K562 (cell line): ENCODE results near the gene CLCNKA. TPM values are rescaled to one million over a fixed set of nuclear protein-coding genes. Genes with fewer than 3 reads are reported as not detected.

Experiments
- ATAC-seq: fragments of 200-7000 bp; cut with Tn5 transposase; 3 replicates; pipeline ENCODE4 v1.9.1; 2020; ENCODE audit warnings: moderate library complexity
- BruUV-seq: library from RNA; stranded (reverse); fragments of 400-500 nt; replicated peaks from 2 replicates; lab custom pipeline; 2021; lab: Mats Ljungman, UMichigan
- CTCF ChIA-PET: fragments of 300-600 bp; formaldehyde crosslinking; extraction: SDS; loops from one replicate; lab custom pipeline; 2021; ENCODE audit warnings: low intra/inter-chr PET ratio; lab: Yijun Ruan, JAX
- POLR2A ChIA-PET: fragments of 300-600, 350-650 bp; sonication (Branson Sonifier 250); formaldehyde crosslinking; extraction: SDS; loops from one replicate; lab custom pipeline; 2021; ENCODE audit warnings: antibody characterized with exemption, inconsistent platforms; lab: Yijun Ruan, JAX
- DNase-seq, 4 experiments: peaks; one replicate each; pipeline versions ENCODE4 v3.0.0 to v3.0.0-alpha.2; 2011 to 2018; ENCODE audit warnings: low spot score in 3 of 4, mixed read lengths in 3 of 4; ENCODE audit errors: extremely low read depth in 1 of 4
- FAIRE-seq: peaks from 2 replicates; lab custom pipeline; 2011; peaks lifted over from hg19 to GRCh38; lab: Jason Lieb, UNC
- H2AFZ ChIP-seq: 2 replicates; pipeline ENCODE4 v1.6.0; 2011; ENCODE audit warnings: low read depth, low read length, control low read depth, inconsistent platforms
- H3K27ac ChIP-seq: fragments of 200-600 bp; 3 replicates; pipeline ENCODE4 v1.8.0; 2011; ENCODE audit warnings: low read depth, mild to moderate bottlenecking, control low read depth, inconsistent platforms, low read length, moderate library complexity, mixed read lengths; ENCODE audit errors: extremely low read depth
- H3K27me3 ChIP-seq, 2 experiments: fragments of 300-600 bp in 1 of 2; 2 replicates in 1 of 2; 3 replicates in 1 of 2; pipeline versions ENCODE4 v1.6.0 to v1.8.0; 2011; ENCODE audit warnings: inconsistent platforms in 2 of 2, low read length in 2 of 2, mild to moderate bottlenecking in 1 of 2, mixed read lengths in 1 of 2, moderate library complexity in 1 of 2; ENCODE audit not compliant: control insufficient read depth in 2 of 2, insufficient read depth in 2 of 2
- H3K36me3 ChIP-seq: fragments of 300-600 bp; 3 replicates; pipeline ENCODE4 v1.8.0; 2011; ENCODE audit warnings: mild to moderate bottlenecking, low read length, inconsistent platforms; ENCODE audit not compliant: control insufficient read depth, insufficient read depth
- H3K4me1 ChIP-seq, 2 experiments: fragments of 200-600 bp in 1 of 2; replicated peaks in 1 of 2; 2 replicates in 1 of 2; 3 replicates in 1 of 2; pipeline versions ENCODE4 v1.5.1 to v1.8.0; 2011; ENCODE audit warnings: inconsistent platforms in 2 of 2, low read length in 2 of 2, mild to moderate bottlenecking in 1 of 2, mixed read lengths in 1 of 2, moderate library complexity in 1 of 2; ENCODE audit not compliant: control insufficient read depth in 2 of 2, insufficient read depth in 2 of 2
- H3K4me2 ChIP-seq: 2 replicates; pipeline ENCODE4 v1.6.1; 2011; ENCODE audit warnings: low read length, control low read depth, inconsistent platforms, mixed read lengths; ENCODE audit not compliant: insufficient read depth
- H3K4me3 ChIP-seq: fragments of 200-600 bp; sonication (generic), shearing (Covaris generic); 2 replicates; pipeline ENCODE4 v1.5.1; 2016; ENCODE audit warnings: control low read depth, inconsistent platforms
- H3K79me2 ChIP-seq: fragments of 200-600 bp; 3 replicates; pipeline ENCODE4 v1.8.0; 2011; ENCODE audit warnings: low read length, inconsistent platforms; ENCODE audit not compliant: control insufficient read depth, insufficient read depth
- H3K9ac ChIP-seq, 2 experiments: 2 replicates each; pipeline versions ENCODE4 v1.6.0 to v1.6.1; 2011; ENCODE audit warnings: low read depth in 2 of 2, low read length in 2 of 2, control low read depth in 1 of 2, inconsistent platforms in 1 of 2, mild to moderate bottlenecking in 1 of 2, mixed read lengths in 1 of 2; ENCODE audit not compliant: insufficient read depth in 1 of 2
- H3K9me1 ChIP-seq: one replicate; pipeline ENCODE4 v1.6.0; 2011; ENCODE audit warnings: inconsistent platforms, mild to moderate bottlenecking, low read length, moderate library complexity; ENCODE audit not compliant: control insufficient read depth, insufficient read depth
- H3K9me3 ChIP-seq: replicated peaks from 2 replicates; pipeline ENCODE4 v1.5.1; 2011; ENCODE audit warnings: low read depth, low read length, inconsistent platforms; ENCODE audit not compliant: control insufficient read depth, insufficient read depth
- H4K20me1 ChIP-seq: replicated peaks from 2 replicates; pipeline ENCODE4 v1.6.1; 2011; ENCODE audit warnings: low read length, inconsistent platforms, mixed read lengths; ENCODE audit not compliant: control insufficient read depth, insufficient read depth
- ARID3A ChIP-seq: IDR thresholded peaks from 2 replicates; pipeline ENCODE4 v1.6.1; 2012; ENCODE audit warnings: low read depth, low read length, improper control_type of control experiment, borderline replicate concordance
- ATF7 ChIP-seq: fragments of 450-650 bp; IDR thresholded peaks from 2 replicates; pipeline ENCODE4 v1.7.1; 2014; ENCODE audit warnings: mild to moderate bottlenecking, moderate library complexity
- BCOR ChIP-seq: fragments of 450-650 bp; IDR thresholded peaks from 2 replicates; pipeline ENCODE4 v1.6.1; 2016
- ESRRA ChIP-seq: fragments of 450-650 bp; IDR thresholded peaks from 2 replicates; pipeline ENCODE4 v1.6.1; 2014; ENCODE audit warnings: low read depth, mild to moderate bottlenecking, moderate library complexity, borderline replicate concordance
- GATA2 ChIP-seq: sonication (generic); formaldehyde crosslinking; IDR thresholded peaks from 2 replicates; pipeline ENCODE4 v1.4.0; 2020; ENCODE audit warnings: mild to moderate bottlenecking, missing genetic modification reagents
- ID3 ChIP-seq, 2 experiments: fragments of 250-450 bp in 1 of 2; fragments of 450-650 bp in 1 of 2; sonication (Bioruptor Pico) in 1 of 2; IDR thresholded peaks; 2 replicates each; pipeline versions ENCODE4 v1.6.1 to v1.8.0; 2016 to 2021; ENCODE audit warnings: mild to moderate bottlenecking in 2 of 2, moderate library complexity in 2 of 2, missing compliant biosample characterization in 1 of 2, missing genetic modification characterization in 1 of 2
- RBFOX2 ChIP-seq: fragments of 200-400 bp; formaldehyde crosslinking; IDR thresholded peaks from 2 replicates; pipeline ENCODE4 v1.6.1; 2017; ENCODE audit warnings: low read depth, mild to moderate bottlenecking, low read length, moderate library complexity
- RBM39 ChIP-seq: fragments of 200-400 bp; formaldehyde crosslinking; optimal IDR thresholded peaks from 2 replicates; pipeline ENCODE3; 2018; ENCODE audit warnings: low read depth, low read length
- SMARCA4 ChIP-seq: fragments of 450-650 bp; IDR thresholded peaks from 2 replicates; pipeline ENCODE4 v1.6.1; 2016
- SMARCC2 ChIP-seq: fragments of 450-650 bp; IDR thresholded peaks from 2 replicates; pipeline ENCODE4 v1.6.1; 2017; ENCODE audit warnings: antibody characterized with exemption, moderate library complexity, mild to moderate bottlenecking, low read depth
- SRF ChIP-seq, 2 experiments: fragments of 250-450, 450-650 bp in 1 of 2; sonication (Bioruptor Pico) in 1 of 2; sonication (generic) in 1 of 2; formaldehyde crosslinking; IDR thresholded peaks; 2 replicates each; pipeline versions ENCODE4 v1.5.0 to v1.5.1; 2020 to 2022; ENCODE audit warnings: mild to moderate bottlenecking in 1 of 2, missing genetic modification reagents in 1 of 2
- STAT5A ChIP-seq: IDR thresholded peaks from 2 replicates; pipeline ENCODE4 v1.6.1; 2012; ENCODE audit warnings: low read length, inconsistent platforms, borderline replicate concordance
- TAL1 ChIP-seq: fragments of 450-650 bp; IDR thresholded peaks from 2 replicates; pipeline ENCODE4 v1.6.1; 2016; ENCODE audit warnings: mild to moderate bottlenecking
- TRIM24 ChIP-seq, 2 experiments: fragments of 450-650 bp; IDR thresholded peaks; 2 replicates each; pipeline ENCODE4 v1.6.1; 2016
- XRCC3 ChIP-seq: fragments of 450-650 bp; IDR thresholded peaks from 2 replicates; pipeline ENCODE4 v1.6.1; 2017; ENCODE audit warnings: mild to moderate bottlenecking, moderate library complexity
- ZNF311 ChIP-seq: fragments of 250-450 bp; sonication (Bioruptor Pico); IDR thresholded peaks from 2 replicates; pipeline ENCODE4 v1.4.0; 2020; ENCODE audit warnings: mild to moderate bottlenecking, moderate library complexity
- ZNF766 ChIP-seq: fragments of 200-800 bp; sonication (Bioruptor generic); conservative IDR thresholded peaks from 2 replicates; pipeline ENCODE4 v1.6.1; 2016; ENCODE audit warnings: missing genetic modification characterization, missing compliant biosample characterization
- WGBS: fragments of 100-300 bp; shearing (Covaris generic); methylation state at CpG from one replicate; pipeline ENCODE4 v1.1.6; 2016; ENCODE audit warnings: low coverage, mixed read lengths; ENCODE audit not compliant: insufficient coverage; ENCODE audit errors: missing lambda C conversion rate; 5-methylcytosine and 5-hydroxymethylcytosine counted together
- in situ Hi-C: fragments of 300-500 bp; cut with MboI; formaldehyde crosslinking; loops from 4 replicates; pipeline ENCODE4 v1.15.0; 2018; ENCODE audit warnings: inconsistent platforms, mixed read lengths
- intact Hi-C: fragments of 100-400 bp; cut with micrococcal nuclease; formaldehyde crosslinking; loops from 2 replicates; pipeline ENCODE4 v1.14.2; 2022
- polyA plus RNA-seq, 8 experiments: library from polyadenylated mRNA; depleted of rRNA in 4 of 8; stranded (reverse) in 5 of 8; unstranded in 3 of 8; fragments of >200 nt; fragmentation: Nextera tagmentation in 2 of 8; fragmentation: Illumina TruSeq in 1 of 8; extraction: Ambion mirVana in 2 of 8; extraction: Trizol in 1 of 8; gene quantifications; 2 replicates each; pipeline versions ENCODE4 v1.2.1 to v1.2.3, GENCODE V29; 2011 to 2014; ENCODE audit warnings: inconsistent platforms in 1 of 8, missing spikeins in 1 of 8
- total RNA-seq, 7 experiments: library from RNA; depleted of rRNA in 6 of 7; stranded (reverse); fragments of >200 nt in 6 of 7; fragmentation: Illumina TruSeq in 2 of 7; extraction: Trizol in 2 of 7; gene quantifications; 2 replicates each; pipeline versions ENCODE4 v1.2.1 to v1.2.3, GENCODE V29; 2011 to 2021; ENCODE audit warnings: low replicate concordance in 1 of 7

The CLCNKA gene
- total and polyA plus RNA-seq, 9 of the 15 experiments (the other 6 are each of a cell fraction or from before 2014, with no cell fraction given) = 0.03 to 0.37 (median 0.10) TPM; not detected in 3

GRCh38 chr1:16053781-16054502 is 32.1 kb downstream of the CLCNKA start:
- Histone ChIP-seq H4K20me1 (no peaks in the 10 kb centered on the region), H3K4me3 (no peak overlapping the region), H3K4me2 (peak overlapping the region; percentile 58), H3K9me1 (no peaks in the 10 kb centered on the region), H2AFZ (peak overlapping the region; percentile 94), H3K9me3 (no peaks in the 10 kb centered on the region), H3K4me1 (peaks cover 38 to 60% of the 10 kb centered on the region in 2 experiments; a peak in 4 of 5 replicates), H3K27ac (peak overlapping the region; percentile 82), H3K36me3 (no peaks in the 10 kb centered on the region), H3K27me3 (no peaks in the 10 kb centered on the region), H3K79me2 (no peaks in the 10 kb centered on the region), H3K9ac (peak overlapping the region in 1 of 2 experiments; percentile 54; a peak in 2 of 4 replicates)
- BruUV-seq = no TSS peak
- CTCF ChIA-PET = interaction anchor here (3.4 kb wide), 1 partner anchor 45 kb away, joined by 53 read pairs; no protein-coding TSS in a partner anchor
- in situ Hi-C loops (no loop called here), intact Hi-C loops (no loop called here)
- FAIRE-seq = peak; percentile 91
- POLR2A ChIA-PET = interaction anchor here (0.5 to 1.5 kb wide), 5 partner anchors 16 to 451 kb away, joined by 3 to 4 read pairs (median 3); no protein-coding TSS in a partner anchor
- peak; percentile 72 to 92 (median 81) for DNase-seq
- WGBS = 39% methylated on average over 7 of the region's 8 CpGs
- ATAC-seq = peak; percentile 35
- TF ChIP-seq ATF7 = no peak
- TF ChIP-seq XRCC3 = no peak
- TF ChIP-seq ZNF766 = peak; percentile 78; the same call in 1 of the 2 replicates
- TF ChIP-seq STAT5A = peak; percentile 85
- TF ChIP-seq ESRRA = peak; percentile 59
- TF ChIP-seq SMARCC2 = peak; percentile 40; the same call in 1 of the 2 replicates
- TF ChIP-seq SMARCA4 = peak; percentile 82
- peak; percentile 52; the same call in 1 of the 2 replicates for TF ChIP-seq BCOR
- no peak for TF ChIP-seq SRF (CRISPR knock-in tag; IDR thresholded peaks at IDR 0.05)
- TF ChIP-seq RBFOX2 = 0 out of 2 replicates have a peak, but pooled peaks have one; percentile 11
- peak; percentile 86 to 94 for TF ChIP-seq TRIM24 (IDR thresholded peaks at IDR 0.05)
- TF ChIP-seq ID3 (CRISPR knock-in tag; IDR thresholded peaks at IDR 0.05) = no peak
- TF ChIP-seq ID3 (tag; IDR thresholded peaks at IDR 0.05) = peak; percentile 77; the same call in 1 of the 2 replicates
- peak; percentile 91 for TF ChIP-seq TAL1
- TF ChIP-seq ZNF311 (CRISPR knock-in tag) = 0 out of 2 replicates have a peak, but pooled peaks have one; percentile 33
- no peak for TF ChIP-seq RBM39
- no peak for TF ChIP-seq ARID3A
- peak; percentile 86 for TF ChIP-seq GATA2 (CRISPR knock-in tag)
